ENCODE results near the gene DDX41. TPM values are rescaled to one million over a fixed set of nuclear protein-coding genes. Genes with fewer than 3 reads are reported as not detected.

DDX41 gene
- total and polyA plus RNA-seq, 10 of the 15 experiments (the other 5 are each of a cell fraction or from before 2014, with no cell fraction given) = 32.7 to 215 (median 93.6) TPM

DNA sequence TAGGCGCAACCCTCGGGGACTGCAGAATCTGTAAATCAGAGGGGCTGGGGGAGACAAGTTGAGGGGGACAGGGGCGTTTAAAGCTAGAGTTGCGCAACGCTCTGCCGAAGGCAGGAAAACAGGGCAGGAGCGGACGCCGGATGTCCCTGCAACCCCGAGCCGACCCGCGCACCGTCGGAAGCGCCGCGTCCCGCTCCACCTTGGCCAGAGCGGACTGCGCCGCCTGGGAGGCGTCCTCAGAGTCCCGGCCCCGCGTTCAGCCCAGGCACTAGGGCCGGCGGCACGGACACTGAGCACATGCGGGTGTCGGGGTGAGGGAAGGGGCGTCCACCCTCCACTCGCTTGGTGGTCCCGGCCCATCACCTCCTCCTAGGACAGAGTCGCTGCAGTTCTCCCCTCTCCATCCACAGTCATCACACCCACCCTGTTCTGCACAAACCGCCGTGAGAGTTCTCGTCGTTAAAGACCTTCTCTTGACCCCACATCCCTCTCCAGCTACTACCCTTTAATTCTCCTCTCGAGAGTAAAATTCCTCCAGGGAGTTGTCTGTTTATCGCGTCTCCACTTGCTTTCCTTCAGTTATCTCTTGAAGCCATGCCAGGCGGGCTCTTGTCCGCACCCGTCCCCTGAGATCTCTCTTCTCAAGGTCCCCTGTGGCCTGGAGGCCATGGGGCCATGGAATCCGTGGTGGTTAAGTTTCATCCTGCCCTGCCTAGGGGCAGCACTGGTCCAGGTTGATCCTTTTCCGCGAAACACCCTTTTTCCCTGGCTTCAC lies 18.6 kb downstream of the DDX41 start (continued):
- TF ChIP-seq EZH2 (IDR thresholded peaks at IDR 0.05; ENCODE audit: borderline replicate concordance, control insufficient read depth, low read depth, low read length) (0 out of 2 replicates have a peak, but pooled peaks have one; percentile 26), EED (IDR thresholded peaks at IDR 0.05; ENCODE audit: low read depth) (no peak), BHLHE40 (IDR thresholded peaks at IDR 0.05; ENCODE audit: borderline replicate concordance in 1 of 2, low read depth in 2 of 2, low read length in 1 of 2) (no peak), ZNF207 (IDR thresholded peaks at IDR 0.05; ENCODE audit: borderline replicate concordance) (no peak), CBX3 (IDR thresholded peaks at IDR 0.05; ENCODE audit: borderline replicate concordance, low read depth) (no peak), NR2F1 (conservative IDR thresholded peaks at IDR 0.05) (no peak)

DNA sequence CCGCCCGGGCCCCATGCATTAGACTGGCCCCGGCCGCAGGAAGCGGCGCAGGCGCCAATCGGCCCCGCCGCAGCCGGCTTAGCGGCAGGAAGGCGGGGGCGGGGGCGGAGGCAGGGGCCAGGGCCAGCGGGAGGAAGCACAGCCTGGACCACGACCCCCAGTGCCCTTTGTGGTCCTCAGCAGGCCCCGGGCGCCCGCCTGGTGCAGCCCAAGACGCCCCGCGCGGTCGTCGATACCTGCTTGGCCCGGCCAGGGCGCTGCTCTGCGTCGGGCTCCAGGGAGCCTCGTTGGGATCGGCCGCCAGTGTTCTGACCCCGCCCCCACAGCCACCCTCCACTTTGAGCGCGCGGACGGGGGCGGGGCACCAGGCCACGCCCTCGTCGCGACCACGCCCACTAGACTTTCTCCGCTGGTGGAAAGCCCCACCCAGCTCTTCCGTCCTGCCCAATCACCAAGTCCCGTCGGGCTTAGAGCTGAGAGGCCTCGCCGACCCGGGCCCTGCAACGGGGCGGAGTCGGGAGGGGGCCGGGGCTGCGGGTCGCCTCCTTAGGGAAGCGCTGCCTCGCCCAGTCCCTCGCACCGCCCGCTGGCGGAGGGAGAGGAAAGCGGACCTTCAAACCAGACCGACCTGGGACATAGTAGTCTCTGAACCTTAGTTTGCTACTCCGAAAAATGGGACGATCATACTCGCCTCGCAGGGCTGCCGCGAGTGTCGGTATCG lies 19.3 kb downstream of the DDX41 start, which contains the start of gene PDLIM7:
Gene PDLIM7, minus strand, starts transcription at position 313 of the 721 bp plus-strand sequence. CDS start 1,092 bp downstream, outside the sequence.
- no peaks in the 10 kb centered on the region; a peak in 1 of 4 replicates for H3K36me3 ChIP-seq (ENCODE audit: control insufficient read depth in 2 of 2, insufficient read depth in 2 of 2, low read length in 1 of 2)
- peak; percentile 98 for FAIRE-seq
- POLR2A ChIA-PET = interaction anchor here (0.5 to 4.2 kb wide), 13 partner anchors 11 to 345 kb away, joined by 3 to 19 read pairs (median 4); partner anchors contain the start of genes DOK3 and GRK6
- TF ChIP-seq RCOR1 (conservative IDR thresholded peaks at IDR 0.05; ENCODE audit: low read depth, low read length) (0 out of 2 replicates have a peak, but pooled peaks have one; percentile 53), RB1 (IDR thresholded peaks at IDR 0.05; ENCODE audit: borderline replicate concordance) (no peak; the same call in 1 of the 2 replicates), ZNF274 (IDR thresholded peaks at IDR 0.05; ENCODE audit: insufficient read depth, insufficient read length) (no peak), STAT1 (conservative IDR thresholded peaks at IDR 0.05) (no peak), YBX1 (IDR thresholded peaks at IDR 0.05) (no peak), CHD1 (IDR thresholded peaks at IDR 0.05; ENCODE audit: low read depth, low read length) (no peak)
- TF ChIP-seq, protein P1, sequence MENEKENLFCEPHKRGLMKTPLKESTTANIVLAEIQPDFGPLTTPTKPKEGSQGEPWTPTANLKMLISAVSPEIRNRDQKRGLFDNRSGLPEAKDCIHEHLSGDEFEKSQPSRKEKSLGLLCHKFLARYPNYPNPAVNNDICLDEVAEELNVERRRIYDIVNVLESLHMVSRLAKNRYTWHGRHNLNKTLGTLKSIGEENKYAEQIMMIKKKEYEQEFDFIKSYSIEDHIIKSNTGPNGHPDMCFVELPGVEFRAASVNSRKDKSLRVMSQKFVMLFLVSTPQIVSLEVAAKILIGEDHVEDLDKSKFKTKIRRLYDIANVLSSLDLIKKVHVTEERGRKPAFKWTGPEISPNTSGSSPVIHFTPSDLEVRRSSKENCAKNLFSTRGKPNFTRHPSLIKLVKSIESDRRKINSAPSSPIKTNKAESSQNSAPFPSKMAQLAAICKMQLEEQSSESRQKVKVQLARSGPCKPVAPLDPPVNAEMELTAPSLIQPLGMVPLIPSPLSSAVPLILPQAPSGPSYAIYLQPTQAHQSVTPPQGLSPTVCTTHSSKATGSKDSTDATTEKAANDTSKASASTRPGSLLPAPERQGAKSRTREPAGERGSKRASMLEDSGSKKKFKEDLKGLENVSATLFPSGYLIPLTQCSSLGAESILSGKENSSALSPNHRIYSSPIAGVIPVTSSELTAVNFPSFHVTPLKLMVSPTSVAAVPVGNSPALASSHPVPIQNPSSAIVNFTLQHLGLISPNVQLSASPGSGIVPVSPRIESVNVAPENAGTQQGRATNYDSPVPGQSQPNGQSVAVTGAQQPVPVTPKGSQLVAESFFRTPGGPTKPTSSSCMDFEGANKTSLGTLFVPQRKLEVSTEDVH (IDR thresholded peaks at IDR 0.05; ENCODE audit: low read depth, partially characterized antibody) = no peak
- TF ChIP-seq, protein P2, sequence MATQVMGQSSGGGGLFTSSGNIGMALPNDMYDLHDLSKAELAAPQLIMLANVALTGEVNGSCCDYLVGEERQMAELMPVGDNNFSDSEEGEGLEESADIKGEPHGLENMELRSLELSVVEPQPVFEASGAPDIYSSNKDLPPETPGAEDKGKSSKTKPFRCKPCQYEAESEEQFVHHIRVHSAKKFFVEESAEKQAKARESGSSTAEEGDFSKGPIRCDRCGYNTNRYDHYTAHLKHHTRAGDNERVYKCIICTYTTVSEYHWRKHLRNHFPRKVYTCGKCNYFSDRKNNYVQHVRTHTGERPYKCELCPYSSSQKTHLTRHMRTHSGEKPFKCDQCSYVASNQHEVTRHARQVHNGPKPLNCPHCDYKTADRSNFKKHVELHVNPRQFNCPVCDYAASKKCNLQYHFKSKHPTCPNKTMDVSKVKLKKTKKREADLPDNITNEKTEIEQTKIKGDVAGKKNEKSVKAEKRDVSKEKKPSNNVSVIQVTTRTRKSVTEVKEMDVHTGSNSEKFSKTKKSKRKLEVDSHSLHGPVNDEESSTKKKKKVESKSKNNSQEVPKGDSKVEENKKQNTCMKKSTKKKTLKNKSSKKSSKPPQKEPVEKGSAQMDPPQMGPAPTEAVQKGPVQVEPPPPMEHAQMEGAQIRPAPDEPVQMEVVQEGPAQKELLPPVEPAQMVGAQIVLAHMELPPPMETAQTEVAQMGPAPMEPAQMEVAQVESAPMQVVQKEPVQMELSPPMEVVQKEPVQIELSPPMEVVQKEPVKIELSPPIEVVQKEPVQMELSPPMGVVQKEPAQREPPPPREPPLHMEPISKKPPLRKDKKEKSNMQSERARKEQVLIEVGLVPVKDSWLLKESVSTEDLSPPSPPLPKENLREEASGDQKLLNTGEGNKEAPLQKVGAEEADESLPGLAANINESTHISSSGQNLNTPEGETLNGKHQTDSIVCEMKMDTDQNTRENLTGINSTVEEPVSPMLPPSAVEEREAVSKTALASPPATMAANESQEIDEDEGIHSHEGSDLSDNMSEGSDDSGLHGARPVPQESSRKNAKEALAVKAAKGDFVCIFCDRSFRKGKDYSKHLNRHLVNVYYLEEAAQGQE (IDR thresholded peaks at IDR 0.05; ENCODE audit: low read depth, low read length) = no peak

More for the DNA sequence above, 19.3 kb downstream of the DDX41 start, which contains the start of gene PDLIM7:
- Histone ChIP-seq H3K4me3 (peak within 1 kb of the TSS; percentile 86), H3K9me3 (replicated peaks; ENCODE audit: control insufficient read depth, insufficient read depth, low read length) (no peaks in the 10 kb centered on the region), H3K4me2 (ENCODE audit: control insufficient read depth, insufficient read depth) (peak within 1 kb of the TSS; percentile 90), H3K27ac (ENCODE audit: control insufficient read depth, insufficient read depth) (peak within 1 kb of the TSS; percentile 74), H3K9ac (ENCODE audit: control insufficient read depth, insufficient read depth, low read length) (peak within 1 kb of the TSS; percentile 68), H3K4me1 (ENCODE audit: control insufficient read depth, insufficient read depth, low read length) (peaks cover 42% of the 10 kb centered on the region), H2AFZ (ENCODE audit: control insufficient read depth, low read depth, low read length) (peak within 1 kb of the TSS; percentile 76), H3K79me2 (ENCODE audit: control insufficient read depth, insufficient read depth, low read length) (peaks cover 6% of the 10 kb centered on the region), H4K20me1 (ENCODE audit: control insufficient read depth, insufficient read depth) (no peaks in the 10 kb centered on the region), H3K27me3 (replicated peaks in 1 of 2; ENCODE audit: control insufficient read depth in 2 of 2, insufficient read depth in 2 of 2, low read length in 1 of 2) (no peaks in the 10 kb centered on the region; a peak in 1 of 4 replicates)
- in situ Hi-C loops (cut with MboI) = no loop called here
- ChIA-PET SMC1A (ENCODE audit: uncharacterized antibody, unreplicated experiment) (interaction anchor here (0.7 to 2.2 kb wide), 10 partner anchors 11 to 962 kb away, joined by 3 to 10 read pairs (median 4); no protein-coding TSS in a partner anchor), CTCF (interaction anchor here (0.7 to 4.9 kb wide), 12 partner anchors 9 to 188 kb away, joined by 3 to 24 read pairs (median 5); partner anchors contain the start of genes DOK3 and F12), RAD21 (ENCODE audit: unreplicated experiment) (interaction anchor here (0.7 to 1.8 kb wide), 10 partner anchors 10 to 108 kb away, joined by 3 to 17 read pairs (median 6); no protein-coding TSS in a partner anchor)
- ATAC-seq (peak; percentile 81), DNase-seq (ENCODE audit: low read depth, low spot score) (peak; percentile 77)
- 1% methylated on average over 54 of the region's 73 CpGs for WGBS (ENCODE audit: insufficient coverage, insufficient replicate concordance, low lambda C conversion rate, missing lambda C conversion rate)
- BruUV-seq (replicated peaks) = TSS peak; percentile 54
- intact Hi-C loops (cut with micrococcal nuclease; ENCODE audit: unreplicated experiment) = loop anchor here (1.0 kb wide), 1 partner anchor 40 kb away; no protein-coding TSS in a partner anchor

Measured in GM12878 (cell line).